Erythroblast (primary cell): ENCODE measurements around the gene GIGYF2.

ENCODE experiments used
- GATA1 ChIP-seq: IDR thresholded peaks from 2 replicates; pipeline ENCODE4 v1.6.1; 2011; ENCODE audit warnings: low read depth, mild to moderate bottlenecking, control low read depth, low read length, moderate library complexity
- POLR2A ChIP-seq: IDR thresholded peaks from 2 replicates; pipeline ENCODE4 v1.6.1; 2011; ENCODE audit warnings: mild to moderate bottlenecking, low read length

DNA sequence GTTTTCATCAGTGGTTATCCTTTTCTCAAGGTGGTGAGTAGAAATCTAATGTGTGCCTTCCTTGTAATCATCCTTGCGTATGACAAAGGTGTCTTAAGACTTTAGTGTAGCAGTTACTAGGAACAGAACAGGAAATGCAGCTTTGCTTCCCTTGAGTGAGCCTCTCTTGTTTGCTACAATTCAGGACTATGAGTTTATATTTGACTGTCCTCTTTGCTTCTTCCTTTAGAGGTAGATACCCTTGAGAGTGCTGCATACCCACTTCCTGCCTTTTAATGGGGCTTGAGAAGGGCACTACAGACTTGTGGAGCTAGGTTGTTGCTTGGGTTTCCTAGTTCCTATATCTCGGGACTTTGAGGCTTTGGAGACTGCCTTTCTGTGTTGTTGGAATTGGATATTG, 75.4 kb downstream of the GIGYF2 start:
- TF ChIP-seq POLR2A (no peak), GATA1 (no peak)
